C4-2B (cell line): ENCODE measurements around the gene KAT5.

Experiments
- ZFX ChIP-seq: fragments of 450-650 bp; IDR thresholded peaks from 2 replicates; pipeline ENCODE4 v1.6.1; 2017
- TF ChIP-seq, protein P1 (sequence below): fragments of 450-650 bp; conservative IDR thresholded peaks from 2 replicates; pipeline ENCODE4 v1.5.1; 2017; ENCODE audit warnings: mild to moderate bottlenecking

DNA sequence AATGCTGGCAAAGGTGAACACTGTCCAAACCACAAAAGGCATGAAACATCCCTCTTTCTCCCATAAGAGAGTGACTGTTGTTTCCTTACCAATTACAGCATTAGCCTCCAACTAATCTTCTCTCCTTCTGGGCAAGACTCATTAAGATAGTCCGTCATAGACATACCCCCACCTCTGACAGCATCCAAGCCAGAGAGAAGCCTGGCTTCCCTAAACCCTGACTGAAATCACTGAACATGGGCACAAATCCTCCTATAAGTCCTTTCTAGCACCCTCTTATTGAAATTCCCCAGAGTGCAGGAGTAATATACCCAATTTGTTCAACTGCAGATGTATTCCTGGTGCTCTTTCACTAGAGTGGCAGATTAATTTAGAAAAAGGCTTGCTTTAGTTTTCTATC, 10.2 kb downstream of the KAT5 start:
- TF ChIP-seq, protein P1, sequence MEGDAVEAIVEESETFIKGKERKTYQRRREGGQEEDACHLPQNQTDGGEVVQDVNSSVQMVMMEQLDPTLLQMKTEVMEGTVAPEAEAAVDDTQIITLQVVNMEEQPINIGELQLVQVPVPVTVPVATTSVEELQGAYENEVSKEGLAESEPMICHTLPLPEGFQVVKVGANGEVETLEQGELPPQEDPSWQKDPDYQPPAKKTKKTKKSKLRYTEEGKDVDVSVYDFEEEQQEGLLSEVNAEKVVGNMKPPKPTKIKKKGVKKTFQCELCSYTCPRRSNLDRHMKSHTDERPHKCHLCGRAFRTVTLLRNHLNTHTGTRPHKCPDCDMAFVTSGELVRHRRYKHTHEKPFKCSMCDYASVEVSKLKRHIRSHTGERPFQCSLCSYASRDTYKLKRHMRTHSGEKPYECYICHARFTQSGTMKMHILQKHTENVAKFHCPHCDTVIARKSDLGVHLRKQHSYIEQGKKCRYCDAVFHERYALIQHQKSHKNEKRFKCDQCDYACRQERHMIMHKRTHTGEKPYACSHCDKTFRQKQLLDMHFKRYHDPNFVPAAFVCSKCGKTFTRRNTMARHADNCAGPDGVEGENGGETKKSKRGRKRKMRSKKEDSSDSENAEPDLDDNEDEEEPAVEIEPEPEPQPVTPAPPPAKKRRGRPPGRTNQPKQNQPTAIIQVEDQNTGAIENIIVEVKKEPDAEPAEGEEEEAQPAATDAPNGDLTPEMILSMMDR, result no peak
- no peak for TF ChIP-seq ZFX
